Osteocyte (in vitro differentiated cells): ENCODE data around the gene CCHCR1. TPM values are rescaled to one million over a fixed set of nuclear protein-coding genes. Genes with fewer than 3 reads are reported as not detected.

Experiments used
- DNase-seq: peaks from one replicate; pipeline ENCODE4 v3.0.0; 2021; ENCODE audit warnings: mixed read lengths; ENCODE audit not compliant: unreplicated experiment; ENCODE audit errors: extremely low spot score
- H3K27ac Mint-ChIP-seq: one replicate; pipeline ENCODE4 v1.8.0; 2021; ENCODE audit warnings: mild to moderate bottlenecking, mixed read lengths; ENCODE audit not compliant: unreplicated experiment
- H3K27me3 Mint-ChIP-seq: one replicate; pipeline ENCODE4 v1.8.0; 2021; ENCODE audit warnings: mixed read lengths; ENCODE audit not compliant: unreplicated experiment
- H3K36me3 Mint-ChIP-seq: one replicate; pipeline ENCODE4 v1.8.0; 2021; ENCODE audit warnings: mixed read lengths; ENCODE audit not compliant: unreplicated experiment
- H3K4me1 Mint-ChIP-seq: one replicate; pipeline ENCODE4 v1.8.0; 2021; ENCODE audit warnings: mixed read lengths; ENCODE audit not compliant: unreplicated experiment
- H3K4me3 Mint-ChIP-seq: one replicate; pipeline ENCODE4 v1.8.0; 2021; ENCODE audit warnings: mild to moderate bottlenecking, moderate library complexity, mixed read lengths; ENCODE audit not compliant: unreplicated experiment
- H3K9me3 Mint-ChIP-seq: one replicate; pipeline ENCODE4 v1.8.0; 2021; ENCODE audit warnings: mixed read lengths; ENCODE audit not compliant: unreplicated experiment
- CTCF ChIP-seq: fragments of 200-600 bp; sonication (generic); IDR thresholded peaks from 2 replicates; pipeline ENCODE4 v1.5.0; 2021; ENCODE audit warnings: antibody characterized with exemption, mild to moderate bottlenecking, moderate library complexity
- total RNA-seq: library from RNA; stranded (reverse); gene quantifications from 2 replicates; pipeline ENCODE4 v1.2.1, GENCODE V29; 2021

Gene CCHCR1
- total RNA-seq, 1 donor from 2014 or later: 19.0 TPM

- H3K27me3 Mint-ChIP-seq: peaks cover 14% of the 10 kb centered on the region
- H3K9me3 Mint-ChIP-seq: no peaks in the 10 kb centered on the region
- H3K36me3 Mint-ChIP-seq: no peaks in the 10 kb centered on the region
- TF ChIP-seq CTCF: no peak
- H3K4me3 Mint-ChIP-seq: no peak overlapping the region
- no peak for DNase-seq
- H3K4me1 Mint-ChIP-seq: peaks cover 1% of the 10 kb centered on the region
- no peak overlapping the region for H3K27ac Mint-ChIP-seq
Measured at GRCh38 chr6:31092769-31093505, 64.7 kb downstream of the CCHCR1 start.

Other genes with a start within 250 kb of the CCHCR1 start
- 35.5 and 39.3 TPM in 2 replicates for gene GTF2H4, start 249.6 kb downstream of the CCHCR1 start, total RNA-seq
- gene VARS2, start 243.6 kb downstream of the CCHCR1 start, total RNA-seq: 44.0 and 46.4 TPM in 2 replicates
- not detected in 2 replicates for gene SFTA2, start 225.6 kb downstream of the CCHCR1 start, total RNA-seq
- gene MUCL3, start 216.8 kb downstream of the CCHCR1 start, total RNA-seq: not detected in 2 replicates
- not detected in 2 replicates for gene MUC21, start 174.1 kb downstream of the CCHCR1 start, total RNA-seq
- not detected in 2 replicates for gene MUC22, start 147.3 kb downstream of the CCHCR1 start, total RNA-seq
- gene C6orf15, start 45.2 kb downstream of the CCHCR1 start, total RNA-seq: not detected in 2 replicates
- gene PSORS1C1, start 43.0 kb downstream of the CCHCR1 start, total RNA-seq: 3.2 and 6.2 TPM in 2 replicates
- gene CDSN, start 37.4 kb downstream of the CCHCR1 start, total RNA-seq: not detected in 2 replicates
- gene PSORS1C2, start 18.7 kb downstream of the CCHCR1 start, total RNA-seq: not detected in 2 replicates
- 8.2 and 8.8 TPM in 2 replicates for gene TCF19, start 787 bp upstream of the CCHCR1 start, total RNA-seq
- not detected in 2 replicates for gene POU5F1, start 12.9 kb upstream of the CCHCR1 start, total RNA-seq
- 408 and 450 TPM in 2 replicates for gene HLA-C, start 114.3 kb upstream of the CCHCR1 start, total RNA-seq
- 642 and 768 TPM in 2 replicates for gene HLA-B, start 199.4 kb upstream of the CCHCR1 start, total RNA-seq
- 32.2 and 33.0 TPM in 2 replicates for gene MICA, start 245.8 kb upstream of the CCHCR1 start, total RNA-seq